ENCODE measurements around the gene FGF12. TPM values are rescaled to one million over a fixed set of nuclear protein-coding genes. Genes with fewer than 3 reads are reported as not detected.

The FGF12 gene
- total and polyA plus RNA-seq, 2 experiments from 2014 or later, result 6.0 to 14.3 TPM

GRCh38 chr3:192223815-192224214, 503.5 kb downstream of the FGF12 start (continued):
- no peak for TF ChIP-seq ZNF462 (CRISPR knock-in tag; IDR thresholded peaks at IDR 0.05)
- TF ChIP-seq JUNB (IDR thresholded peaks at IDR 0.05; ENCODE audit: unreplicated experiment), result no peak
- TF ChIP-seq CTCF (conservative IDR thresholded peaks at IDR 0.05; ENCODE audit: low read depth in 2 of 2), result no peak
- TF ChIP-seq EZH2phosphoT487 (IDR thresholded peaks at IDR 0.05; ENCODE audit: unreplicated experiment), result no peak
- TF ChIP-seq EZH2 (IDR thresholded peaks at IDR 0.05; ENCODE audit: low read depth, unreplicated experiment), result no peak
- TF ChIP-seq STAT1 (IDR thresholded peaks at IDR 0.05; ENCODE audit: unreplicated experiment), result no peak
- no peak for TF ChIP-seq ZNF114 (CRISPR knock-in tag; IDR thresholded peaks at IDR 0.05)

- H3K27ac Mint-ChIP-seq, result no peak overlapping the region
- TF ChIP-seq POLR2AphosphoS5 (IDR thresholded peaks at IDR 0.05; ENCODE audit: low read depth) (no peak), CTCF (conservative IDR thresholded peaks at IDR 0.05; ENCODE audit: low read depth in 2 of 2) (no peak), CREB1 (CRISPR knock-in tag; IDR thresholded peaks at IDR 0.05; ENCODE audit: low read depth) (no peak), NANOG (IDR thresholded peaks at IDR 0.05; ENCODE audit: borderline replicate concordance) (no peak)
These were observed 506.4 kb downstream of the FGF12 start for GRCh38 chr3:192220915-192221314.

More at GRCh38 chr3:192220915-192221314, 506.4 kb downstream of the FGF12 start:
- H3K9me3 Mint-ChIP-seq, result no peaks in the 10 kb centered on the region
- Histone ChIP-seq H3K27me3 (ENCODE audit: insufficient read depth) (no peaks in the 10 kb centered on the region), H4K20me1 (replicated peaks; ENCODE audit: insufficient read depth) (no peaks in the 10 kb centered on the region), H3K4me1 (ENCODE audit: insufficient read depth) (no peaks in the 10 kb centered on the region), H3K27ac (ENCODE audit: low read depth) (no peak overlapping the region), H3K4me3 (no peak overlapping the region), H3K9me2 (ENCODE audit: insufficient read depth) (no peaks in the 10 kb centered on the region), H3F3A (replicated peaks; ENCODE audit: low read depth) (no peaks in the 10 kb centered on the region), H2AFZ (no peak overlapping the region), H3K4me2 (no peak overlapping the region), H3K36me3 (ENCODE audit: insufficient read depth) (no peaks in the 10 kb centered on the region), H3K79me2 (replicated peaks; ENCODE audit: insufficient read depth) (no peaks in the 10 kb centered on the region)
- DNase-seq (ENCODE audit: low spot score), result no peak
- H3K27me3 Mint-ChIP-seq (ENCODE audit: insufficient read depth, low read depth, poor library complexity), result peaks cover 2% of the 10 kb centered on the region
- no peak for ATAC-seq
- no peaks in the 10 kb centered on the region for H3K36me3 Mint-ChIP-seq (ENCODE audit: low read depth)
- no peaks in the 10 kb centered on the region; the same call in 2 of the 3 replicates for H3K4me1 Mint-ChIP-seq
- no peak overlapping the region for H3K4me3 Mint-ChIP-seq
